GM21390 (cell line): ENCODE data around the gene TMEM88.

ENCODE experiments used
- ATAC-seq: cut with Tn5 transposase; IDR thresholded peaks from one replicate; pipeline ENCODE4 v1.9.1; 2021; ENCODE audit not compliant: unreplicated experiment

Gene TMEM88

GRCh38 chr17:7843536-7844291 lies 11.2 kb upstream of the TMEM88 start:
- ATAC-seq, result no peak

DNA sequence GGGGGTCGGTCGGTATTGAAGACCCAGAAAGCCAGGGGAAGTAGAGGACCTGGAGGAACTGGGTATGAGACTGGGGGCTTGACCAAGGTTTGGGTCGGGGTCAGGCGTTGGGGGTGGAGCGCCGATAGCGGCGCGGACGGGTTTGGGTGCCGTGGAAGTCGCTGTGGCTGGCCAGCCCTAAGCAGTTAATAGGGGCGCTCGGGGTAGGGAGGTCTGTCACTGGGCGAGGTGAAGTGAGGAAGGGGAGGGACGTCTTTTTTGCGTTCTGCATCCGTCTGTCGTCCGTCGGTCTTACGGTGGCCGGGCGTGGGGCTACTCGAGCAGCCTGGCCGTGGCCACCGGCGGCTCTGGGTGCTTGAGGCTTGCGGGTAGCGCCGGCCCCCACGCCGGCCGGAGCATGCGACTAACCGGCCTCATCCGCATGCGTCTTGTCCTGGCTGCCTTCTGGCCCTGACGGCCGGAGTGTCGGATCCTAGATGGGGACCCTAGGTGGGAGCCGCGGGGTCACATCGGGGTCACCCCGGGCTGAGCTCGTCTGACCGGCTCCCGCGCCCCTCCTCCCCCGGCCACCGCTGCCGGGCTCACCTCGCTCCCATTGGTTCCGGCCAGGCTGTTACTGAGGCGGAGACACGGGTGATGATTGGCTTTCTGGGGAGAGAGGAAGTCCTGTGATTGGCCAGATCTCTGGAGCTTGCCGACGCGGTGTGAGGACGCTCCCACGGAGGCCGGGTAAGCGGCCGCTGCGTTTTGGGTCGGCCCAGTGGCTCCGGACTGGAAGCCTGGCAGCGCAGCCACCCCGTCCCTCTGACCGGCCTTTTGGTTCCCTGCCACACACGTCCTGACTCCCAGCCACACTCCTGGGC lies 10.3 kb upstream of the TMEM88 start:
- peak; percentile 40 for ATAC-seq

DNA sequence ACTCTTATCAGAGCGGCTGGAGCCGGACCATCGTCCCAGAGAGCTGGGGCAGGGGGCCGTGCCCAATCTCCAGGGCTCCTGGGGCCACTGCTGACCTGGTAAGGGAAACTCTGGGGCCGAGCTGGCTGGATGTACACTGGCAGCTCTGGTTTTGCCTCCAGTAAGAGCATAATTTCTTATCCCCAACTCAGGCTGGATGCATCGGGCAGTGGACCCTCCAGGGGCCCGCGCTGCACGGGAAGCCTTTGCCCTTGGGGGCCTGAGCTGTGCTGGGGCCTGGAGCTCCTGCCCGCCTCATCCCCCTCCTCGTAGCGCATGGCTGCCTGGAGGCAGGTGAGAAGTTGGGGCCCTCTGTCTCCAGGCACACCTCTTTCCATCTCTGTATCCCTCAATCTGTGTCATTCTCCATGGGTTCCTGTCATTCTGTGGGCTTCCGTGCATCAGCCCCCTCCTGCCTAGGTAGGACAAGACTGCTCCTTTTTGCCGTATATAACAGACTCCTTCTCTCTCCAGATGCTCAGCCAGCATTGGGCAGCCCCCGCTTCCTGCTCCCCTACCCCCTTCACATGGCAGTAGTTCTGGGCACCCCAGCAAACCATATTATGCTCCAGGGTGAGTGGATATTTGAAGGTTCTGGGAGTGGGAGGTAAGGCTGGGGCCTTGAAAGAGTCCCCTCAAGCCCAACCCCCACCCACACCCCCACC lies 9.4 kb upstream of the TMEM88 start:
- ATAC-seq, result no peak

GRCh38 chr17:7846063-7846735 lies 8.7 kb upstream of the TMEM88 start:
- no peak for ATAC-seq

- no peak for ATAC-seq
These were observed 7.9 kb upstream of the TMEM88 start for GRCh38 chr17:7846765-7847661.

DNA sequence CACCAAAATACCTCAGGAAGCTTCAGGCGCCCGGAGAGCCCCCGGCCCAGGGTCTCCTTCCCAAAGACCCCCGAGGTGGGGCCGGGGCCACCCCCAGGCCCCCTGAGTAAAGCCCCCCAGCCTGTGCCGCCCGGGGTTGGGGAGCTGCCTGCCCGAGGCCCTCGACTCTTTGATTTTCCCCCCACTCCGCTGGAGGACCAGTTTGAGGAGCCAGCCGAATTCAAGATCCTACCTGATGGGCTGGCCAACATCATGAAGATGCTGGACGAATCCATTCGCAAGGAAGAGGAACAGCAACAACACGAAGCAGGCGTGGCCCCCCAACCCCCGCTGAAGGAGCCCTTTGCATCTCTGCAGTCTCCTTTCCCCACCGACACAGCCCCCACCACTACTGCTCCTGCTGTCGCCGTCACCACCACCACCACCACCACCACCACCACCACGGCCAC lies 6.7 kb upstream of the TMEM88 start:
- ATAC-seq, result no peak

DNA sequence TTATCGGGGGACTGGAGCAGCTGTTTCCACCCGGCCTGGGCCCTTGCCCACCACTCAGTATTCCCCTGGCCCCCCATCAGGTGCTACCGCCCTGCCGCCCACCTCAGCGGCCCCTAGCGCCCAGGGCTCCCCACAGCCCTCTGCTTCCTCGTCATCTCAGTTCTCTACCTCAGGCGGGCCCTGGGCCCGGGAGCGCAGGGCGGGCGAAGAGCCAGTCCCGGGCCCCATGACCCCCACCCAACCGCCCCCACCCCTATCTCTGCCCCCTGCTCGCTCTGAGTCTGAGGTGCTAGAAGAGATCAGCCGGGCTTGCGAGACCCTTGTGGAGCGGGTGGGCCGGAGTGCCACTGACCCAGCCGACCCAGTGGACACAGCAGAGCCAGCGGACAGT lies 6.1 kb upstream of the TMEM88 start:
- no peak for ATAC-seq

DNA sequence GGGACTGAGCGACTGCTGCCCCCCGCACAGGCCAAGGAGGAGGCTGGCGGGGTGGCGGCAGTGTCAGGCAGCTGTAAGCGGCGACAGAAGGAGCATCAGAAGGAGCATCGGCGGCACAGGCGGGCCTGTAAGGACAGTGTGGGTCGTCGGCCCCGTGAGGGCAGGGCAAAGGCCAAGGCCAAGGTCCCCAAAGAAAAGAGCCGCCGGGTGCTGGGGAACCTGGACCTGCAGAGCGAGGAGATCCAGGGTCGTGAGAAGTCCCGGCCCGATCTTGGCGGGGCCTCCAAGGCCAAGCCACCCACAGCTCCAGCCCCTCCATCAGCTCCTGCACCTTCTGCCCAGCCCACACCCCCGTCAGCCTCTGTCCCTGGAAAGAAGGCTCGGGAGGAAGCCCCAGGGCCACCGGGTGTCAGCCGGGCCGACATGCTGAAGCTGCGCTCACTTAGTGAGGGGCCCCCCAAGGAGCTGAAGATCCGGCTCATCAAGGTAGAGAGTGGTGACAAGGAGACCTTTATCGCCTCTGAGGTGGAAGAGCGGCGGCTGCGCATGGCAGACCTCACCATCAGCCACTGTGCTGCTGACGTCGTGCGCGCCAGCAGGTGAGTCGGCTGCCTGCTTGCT lies 5.6 kb upstream of the TMEM88 start:
- ATAC-seq, result no peak

DNA sequence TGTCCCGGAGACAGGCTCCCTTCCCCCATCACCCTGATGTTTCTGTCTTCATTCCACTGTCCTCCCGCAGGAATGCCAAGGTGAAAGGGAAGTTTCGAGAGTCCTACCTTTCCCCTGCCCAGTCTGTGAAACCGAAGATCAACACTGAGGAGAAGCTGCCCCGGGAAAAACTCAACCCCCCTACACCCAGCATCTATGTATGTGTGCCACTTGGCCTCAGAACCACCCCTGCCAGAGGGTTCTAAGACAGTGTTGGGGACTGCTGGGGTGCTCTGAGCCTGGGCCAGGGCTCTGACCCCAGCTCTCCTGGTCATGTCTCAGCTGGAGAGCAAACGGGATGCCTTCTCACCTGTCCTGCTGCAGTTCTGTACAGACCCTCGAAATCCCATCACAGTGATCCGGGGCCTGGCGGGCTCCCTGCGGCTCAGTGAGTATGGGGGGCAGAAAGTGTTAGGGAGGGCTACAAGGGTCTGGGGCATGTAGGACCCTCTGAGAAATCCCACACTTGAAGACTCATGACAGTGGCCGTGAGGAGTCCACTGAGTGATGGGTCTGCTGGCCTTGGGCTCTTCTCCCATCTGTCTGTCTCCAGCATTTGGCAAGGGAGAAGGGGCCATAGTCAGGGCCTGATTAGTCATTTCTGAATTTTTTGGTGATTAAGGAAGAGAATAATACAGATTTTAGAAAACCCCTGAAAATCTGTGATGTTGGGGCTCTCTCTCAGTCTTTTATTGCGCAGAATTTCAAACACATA lies 4.9 kb upstream of the TMEM88 start:
- ATAC-seq, result no peak

GRCh38 chr17:7850701-7851437 lies 4.0 kb upstream of the TMEM88 start:
- no peak for ATAC-seq

- peak; percentile 59 for ATAC-seq
These were observed 3.2 kb upstream of the TMEM88 start for GRCh38 chr17:7851438-7852261.

DNA sequence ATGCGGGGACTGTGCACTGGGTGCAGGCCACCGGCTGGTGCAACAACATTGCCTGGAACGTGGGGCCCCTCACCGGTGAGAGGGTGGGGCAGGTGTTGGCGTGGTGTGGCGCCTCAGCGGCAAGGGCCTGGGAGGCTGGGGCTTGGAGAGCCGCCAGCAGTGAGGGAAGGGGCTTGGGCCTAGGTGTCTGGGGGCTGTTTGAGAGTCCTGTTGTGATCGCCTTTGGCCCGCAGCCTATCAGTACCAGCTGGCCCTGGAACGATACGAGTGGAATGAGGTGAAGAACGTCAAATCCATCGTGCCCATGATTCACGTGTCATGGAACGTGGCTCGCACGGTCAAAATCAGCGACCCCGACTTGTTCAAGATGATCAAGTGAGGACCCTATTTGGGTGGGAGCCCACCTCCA lies 2.6 kb upstream of the TMEM88 start:
- ATAC-seq, result no peak

- no peak for ATAC-seq
These were observed 1.8 kb upstream of the TMEM88 start for GRCh38 chr17:7852919-7853690.

DNA sequence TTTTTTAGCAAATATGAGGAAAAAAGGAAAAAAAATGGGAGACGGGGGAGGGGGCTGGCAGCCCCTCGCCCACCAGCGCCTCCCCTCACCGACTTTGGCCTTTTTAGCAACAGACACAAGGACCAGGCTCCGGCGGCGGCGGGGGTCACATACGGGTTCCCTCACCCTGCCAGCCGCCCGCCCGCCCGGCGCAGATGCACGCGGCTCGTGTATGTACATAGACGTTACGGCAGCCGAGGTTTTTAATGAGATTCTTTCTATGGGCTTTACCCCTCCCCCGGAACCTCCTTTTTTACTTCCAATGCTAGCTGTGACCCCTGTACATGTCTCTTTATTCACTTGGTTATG lies 1.2 kb upstream of the TMEM88 start:
- ATAC-seq, result no peak

GRCh38 chr17:7854078-7854777 lies 638 bp upstream of the TMEM88 start:
- no peak for ATAC-seq

DNA sequence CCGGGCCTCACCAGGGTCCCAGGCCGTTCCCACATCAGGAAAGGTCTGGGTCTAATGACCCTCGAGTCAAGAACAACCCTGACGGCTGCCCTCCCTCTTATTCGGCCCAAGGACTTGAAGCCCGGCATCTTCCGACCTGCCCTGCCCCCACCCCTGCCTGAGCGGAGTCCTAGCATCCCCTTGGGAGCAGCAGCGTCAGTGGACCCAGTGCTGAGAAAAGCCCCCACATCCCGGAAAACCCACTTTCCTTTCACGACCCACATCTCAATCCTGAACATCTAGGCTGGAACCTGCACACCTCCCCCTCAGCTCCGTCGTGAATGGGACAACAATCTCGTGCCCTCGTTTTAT lies 769 bp downstream of the TMEM88 start:
- no peak for ATAC-seq
